NCI-H1436 (cell line): ENCODE results near the gene MPDU1.
"Not testable (repeated sequence)": the region's sequence is repeated elsewhere in the genome, so short reads cannot be mapped to it uniquely, and the experiment has no call there.

Experiments
- DNase-seq: peaks from one replicate; lab custom pipeline; 2025; lab: John Stamatoyannopoulos, UW

Gene MPDU1

DNA sequence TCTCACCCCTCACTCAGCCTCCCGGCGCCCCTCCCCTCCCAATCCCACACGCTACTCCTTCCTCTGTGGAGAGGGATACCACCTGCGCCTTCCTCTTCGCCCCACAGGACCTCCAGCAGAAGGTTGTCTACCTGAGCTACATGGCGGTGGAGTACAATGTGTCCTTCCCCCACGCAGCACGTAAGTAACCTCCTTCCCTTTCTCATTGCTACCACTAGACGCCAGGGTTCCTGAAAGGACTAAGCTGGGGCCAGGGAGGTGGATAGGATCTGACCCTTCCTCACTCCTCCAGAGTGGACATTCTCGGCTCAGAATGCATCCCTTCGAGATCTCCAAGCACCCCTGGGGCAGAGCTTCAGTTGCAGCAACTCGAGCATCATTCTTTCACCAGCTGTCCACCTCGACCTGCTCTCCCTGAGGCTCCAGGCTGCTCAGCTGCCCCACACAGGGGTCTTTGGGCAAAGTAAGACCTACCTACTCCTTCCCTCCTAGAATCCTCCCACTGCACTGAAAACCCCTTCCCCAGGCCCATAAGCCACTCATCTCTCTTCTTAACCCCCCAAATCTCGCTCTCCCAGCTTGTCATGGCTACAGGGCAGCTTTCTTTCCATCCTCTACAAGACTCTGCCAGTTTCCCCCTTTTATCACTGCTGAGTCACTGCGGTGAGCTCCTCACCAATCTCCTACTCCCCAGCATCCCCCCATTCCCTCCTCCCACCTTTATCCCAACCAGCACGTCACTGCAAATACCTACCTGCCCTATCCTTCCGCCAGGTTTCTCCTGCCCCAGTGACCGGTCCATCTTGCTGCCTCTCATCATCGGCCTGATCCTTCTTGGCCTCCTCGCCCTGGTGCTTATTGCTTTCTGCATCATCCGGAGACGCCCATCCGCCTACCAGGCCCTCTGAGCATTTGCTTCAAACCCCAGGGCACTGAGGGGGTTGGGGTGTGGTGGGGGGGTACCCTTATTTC lies 2.8 kb upstream of the MPDU1 start:
- DNase-seq: no peak

- DNase-seq: no peak
Observed at GRCh38 chr17:7582396-7583252, 1.0 kb upstream of the MPDU1 start.

DNA sequence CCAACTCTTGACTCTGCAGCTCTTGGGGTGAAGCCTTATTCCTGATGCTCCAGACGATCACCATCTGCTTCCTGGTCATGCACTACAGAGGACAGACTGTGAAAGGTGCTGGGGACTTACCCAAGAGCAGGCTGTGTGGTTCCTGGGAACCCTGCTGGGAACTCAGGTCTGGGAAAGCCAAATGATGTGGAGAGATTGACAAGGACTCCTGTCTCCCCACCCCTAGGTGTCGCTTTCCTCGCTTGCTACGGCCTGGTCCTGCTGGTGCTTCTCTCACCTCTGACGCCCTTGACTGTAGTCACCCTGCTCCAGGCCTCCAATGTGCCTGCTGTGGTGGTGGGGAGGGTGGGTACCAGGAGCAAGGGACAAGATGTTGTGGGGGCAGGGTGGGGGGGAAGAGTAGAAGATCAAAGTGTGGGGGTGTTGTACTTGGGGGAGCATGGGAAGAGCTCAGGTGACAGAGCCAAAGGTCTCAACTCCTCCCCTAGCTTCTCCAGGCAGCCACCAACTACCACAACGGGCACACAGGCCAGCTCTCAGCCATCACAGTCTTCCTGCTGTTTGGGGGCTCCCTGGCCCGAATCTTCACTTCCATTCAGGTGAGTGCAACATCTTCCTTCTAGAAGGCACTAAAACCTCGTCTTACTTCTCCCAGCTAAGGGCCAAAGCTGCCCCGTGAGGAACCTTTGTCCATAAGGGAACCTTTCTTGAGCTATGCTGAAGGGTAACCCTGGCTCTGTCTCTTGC lies 3.2 kb downstream of the MPDU1 start:
- DNase-seq: no peak

DNA sequence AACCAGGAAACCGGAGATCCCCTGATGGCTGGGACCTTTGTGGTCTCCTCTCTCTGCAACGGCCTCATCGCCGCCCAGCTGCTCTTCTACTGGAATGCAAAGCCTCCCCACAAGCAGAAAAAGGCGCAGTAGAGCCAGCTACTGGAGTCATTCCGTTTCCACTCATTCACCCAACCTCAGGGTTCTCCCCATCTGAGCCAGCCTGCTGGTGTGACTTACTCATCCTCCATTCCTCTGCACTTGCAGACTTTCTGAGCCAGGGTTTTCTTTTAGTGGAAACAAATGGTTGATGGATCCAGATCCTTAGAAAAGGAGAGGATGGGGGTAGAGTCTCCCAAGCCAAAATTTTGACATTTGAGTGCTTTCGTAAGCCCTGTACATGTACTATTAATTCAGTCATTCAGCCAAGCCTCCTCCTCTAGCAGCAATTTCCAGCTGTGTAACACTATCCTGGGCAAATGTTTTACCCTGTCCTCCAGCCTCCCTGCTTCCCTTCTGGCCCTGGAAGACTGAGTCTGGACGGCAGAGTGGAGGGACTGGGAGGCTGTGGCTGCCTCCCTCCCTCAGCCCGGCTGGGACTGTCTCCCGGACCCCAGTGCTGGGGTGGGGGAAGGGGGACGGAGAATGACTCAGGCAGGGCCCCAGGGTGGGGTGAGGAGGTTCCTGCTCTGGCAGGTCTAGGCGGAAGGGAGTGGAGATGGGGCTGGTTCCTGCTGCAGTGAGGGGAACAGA lies 3.9 kb downstream of the MPDU1 start:
- DNase-seq: no peak

DNA sequence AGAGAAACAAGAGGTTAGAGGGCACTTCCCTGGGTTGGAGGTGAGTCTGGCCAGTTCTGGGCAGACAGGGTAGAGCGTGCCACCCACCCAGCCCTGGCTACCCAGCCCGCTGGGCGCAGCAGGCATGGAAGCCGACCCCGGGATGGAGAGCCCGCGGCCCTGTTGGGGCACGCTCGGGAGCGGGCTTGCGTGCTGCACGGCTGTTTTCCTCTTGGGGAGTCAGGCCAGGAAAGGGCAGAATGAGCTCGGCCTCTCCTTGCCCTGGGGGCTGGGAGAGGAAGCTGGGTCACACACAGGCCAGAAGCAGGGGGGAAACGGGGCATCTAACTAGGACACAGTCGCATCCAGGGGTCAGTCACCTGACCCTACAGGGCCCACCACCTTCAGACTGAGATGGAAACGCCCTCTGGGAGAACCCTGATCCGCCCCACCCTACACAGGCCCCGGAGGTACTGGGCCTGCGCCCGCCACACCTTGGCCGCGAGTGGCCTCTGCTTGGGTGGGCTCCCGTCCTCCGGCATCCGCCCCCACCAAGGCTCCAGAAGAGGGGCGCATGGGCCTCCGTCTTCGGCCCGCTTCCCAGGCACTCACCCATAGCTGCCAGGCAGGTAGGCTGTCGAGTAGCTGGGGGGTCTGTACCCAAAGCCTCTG lies 5.0 kb downstream of the MPDU1 start:
- no peak for DNase-seq

GRCh38 chr17:7589204-7589868 lies 5.7 kb downstream of the MPDU1 start:
- DNase-seq: no peak

- DNase-seq: no peak
Observed at GRCh38 chr17:7589891-7590691, 6.4 kb downstream of the MPDU1 start, which contains the start of gene SOX15. Gene SOX15 (minus strand): TSS chr17:7590094. CDS start chr17:7589676, 418 bp downstream.

GRCh38 chr17:7590743-7591142 lies 7.1 kb downstream of the MPDU1 start:
- no peak for DNase-seq

DNA sequence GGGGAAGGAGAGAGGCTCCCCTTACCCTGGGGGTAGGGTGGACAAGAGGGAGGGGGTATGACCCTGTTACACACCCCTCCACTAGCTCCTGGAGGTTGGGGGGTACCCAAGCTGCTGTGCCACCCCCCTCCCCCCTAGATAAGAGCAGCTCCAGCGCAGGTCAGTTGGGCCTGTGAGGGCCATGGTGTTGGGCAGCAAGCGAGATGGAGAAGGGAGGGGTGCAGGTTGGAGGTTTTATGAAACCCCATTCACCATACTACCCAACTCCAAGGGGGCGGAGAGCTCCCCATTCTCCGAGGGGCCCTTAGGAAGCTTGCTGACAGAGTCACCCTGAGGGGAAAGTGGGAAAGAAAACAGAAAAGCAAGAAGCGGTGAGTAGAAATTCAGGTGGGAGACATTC lies 7.9 kb downstream of the MPDU1 start:
- no peak for DNase-seq

DNA sequence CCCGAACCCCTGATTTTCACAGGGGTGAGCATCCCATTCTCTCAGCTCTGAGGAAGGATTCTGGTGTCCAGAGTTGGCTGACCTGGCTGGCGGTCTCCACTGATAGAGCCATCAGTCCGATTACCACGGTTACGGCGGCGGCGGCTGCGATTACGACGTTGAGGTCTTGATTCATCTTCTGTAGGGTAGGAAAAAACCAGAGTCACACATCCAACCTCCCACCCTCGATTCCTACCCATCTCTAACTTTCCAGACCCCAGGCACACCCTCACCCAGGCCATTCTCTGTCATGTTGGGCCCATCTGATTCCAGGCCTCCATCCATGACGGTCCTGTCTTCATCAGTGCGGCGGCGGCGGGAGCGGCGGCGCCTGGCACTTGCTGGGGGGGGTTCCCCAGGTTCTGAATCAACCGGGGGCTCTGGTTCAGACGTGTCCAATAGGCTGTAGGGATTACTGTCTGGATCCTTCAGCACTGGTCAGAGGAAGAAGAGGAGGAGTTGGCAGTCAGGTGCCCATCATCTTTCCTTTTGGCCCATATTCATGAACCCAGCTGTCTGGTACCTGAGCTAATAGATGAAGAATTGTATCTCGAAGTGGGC lies 8.9 kb downstream of the MPDU1 start:
- DNase-seq: no peak

- DNase-seq: no peak
Observed at GRCh38 chr17:7593296-7593695, 9.6 kb downstream of the MPDU1 start.

DNA sequence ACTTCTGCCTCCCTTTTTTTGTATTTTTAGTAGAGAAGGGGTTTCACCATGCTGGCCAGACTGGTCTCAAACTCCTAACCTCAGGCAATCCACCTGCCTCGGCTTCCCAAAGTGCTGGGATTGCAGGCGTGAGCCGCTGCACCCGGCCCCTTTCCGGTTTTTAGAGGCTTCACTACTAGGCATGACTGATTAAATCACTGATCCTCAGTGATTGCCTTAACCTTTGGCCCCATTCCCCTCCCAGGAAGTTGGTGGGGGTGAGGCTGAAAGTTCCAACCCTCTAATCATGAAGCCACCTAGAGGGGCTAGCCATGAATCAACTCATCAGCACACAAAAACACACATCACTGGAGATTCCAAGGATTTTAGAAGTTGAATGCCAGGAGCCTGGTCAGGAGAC lies 13.9 kb downstream of the MPDU1 start:
- DNase-seq: not testable (repeated sequence)

- no peak for DNase-seq
Observed at GRCh38 chr17:7606280-7606679, 22.6 kb downstream of the MPDU1 start.

- DNase-seq: no peak
Observed at GRCh38 chr17:7610641-7611040, 27.0 kb downstream of the MPDU1 start.

GRCh38 chr17:7611635-7612293 lies 28.1 kb downstream of the MPDU1 start:
- no peak for DNase-seq

DNA sequence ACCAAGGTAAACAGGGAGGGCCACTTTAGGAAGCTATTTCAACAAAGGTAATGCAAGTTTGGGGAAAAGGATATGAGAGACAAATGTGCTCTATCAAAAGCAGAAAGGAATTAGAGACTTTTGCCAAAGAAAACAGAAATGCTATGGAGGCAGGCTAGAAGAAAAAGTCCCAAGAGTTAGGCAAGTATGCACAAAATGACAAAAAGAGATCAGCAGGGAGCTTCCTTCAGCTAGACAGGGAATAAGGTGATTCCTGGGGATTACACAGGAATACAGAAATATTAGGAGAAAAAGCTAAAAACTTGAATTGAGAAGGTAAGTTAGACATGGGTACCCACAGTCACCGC lies 28.6 kb downstream of the MPDU1 start:
- no peak for DNase-seq

GRCh38 chr17:7613769-7614424 lies 30.2 kb downstream of the MPDU1 start:
- no peak for DNase-seq
